Femur (tissue), 1 donor: ENCODE measurements around the gene DDX60.
"Not testable (repeated sequence)": the region's sequence is repeated elsewhere in the genome, so short reads cannot be mapped to it uniquely, and the experiment has no call there.

ENCODE experiments used
- DNase-seq: peaks from one replicate; pipeline ENCODE4 v3.0.0-alpha.2; 2017

Gene DDX60, protein sequence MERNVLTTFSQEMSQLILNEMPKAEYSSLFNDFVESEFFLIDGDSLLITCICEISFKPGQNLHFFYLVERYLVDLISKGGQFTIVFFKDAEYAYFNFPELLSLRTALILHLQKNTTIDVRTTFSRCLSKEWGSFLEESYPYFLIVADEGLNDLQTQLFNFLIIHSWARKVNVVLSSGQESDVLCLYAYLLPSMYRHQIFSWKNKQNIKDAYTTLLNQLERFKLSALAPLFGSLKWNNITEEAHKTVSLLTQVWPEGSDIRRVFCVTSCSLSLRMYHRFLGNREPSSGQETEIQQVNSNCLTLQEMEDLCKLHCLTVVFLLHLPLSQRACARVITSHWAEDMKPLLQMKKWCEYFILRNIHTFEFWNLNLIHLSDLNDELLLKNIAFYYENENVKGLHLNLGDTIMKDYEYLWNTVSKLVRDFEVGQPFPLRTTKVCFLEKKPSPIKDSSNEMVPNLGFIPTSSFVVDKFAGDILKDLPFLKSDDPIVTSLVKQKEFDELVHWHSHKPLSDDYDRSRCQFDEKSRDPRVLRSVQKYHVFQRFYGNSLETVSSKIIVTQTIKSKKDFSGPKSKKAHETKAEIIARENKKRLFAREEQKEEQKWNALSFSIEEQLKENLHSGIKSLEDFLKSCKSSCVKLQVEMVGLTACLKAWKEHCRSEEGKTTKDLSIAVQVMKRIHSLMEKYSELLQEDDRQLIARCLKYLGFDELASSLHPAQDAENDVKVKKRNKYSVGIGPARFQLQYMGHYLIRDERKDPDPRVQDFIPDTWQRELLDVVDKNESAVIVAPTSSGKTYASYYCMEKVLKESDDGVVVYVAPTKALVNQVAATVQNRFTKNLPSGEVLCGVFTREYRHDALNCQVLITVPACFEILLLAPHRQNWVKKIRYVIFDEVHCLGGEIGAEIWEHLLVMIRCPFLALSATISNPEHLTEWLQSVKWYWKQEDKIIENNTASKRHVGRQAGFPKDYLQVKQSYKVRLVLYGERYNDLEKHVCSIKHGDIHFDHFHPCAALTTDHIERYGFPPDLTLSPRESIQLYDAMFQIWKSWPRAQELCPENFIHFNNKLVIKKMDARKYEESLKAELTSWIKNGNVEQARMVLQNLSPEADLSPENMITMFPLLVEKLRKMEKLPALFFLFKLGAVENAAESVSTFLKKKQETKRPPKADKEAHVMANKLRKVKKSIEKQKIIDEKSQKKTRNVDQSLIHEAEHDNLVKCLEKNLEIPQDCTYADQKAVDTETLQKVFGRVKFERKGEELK (N-terminal part only)

DNA sequence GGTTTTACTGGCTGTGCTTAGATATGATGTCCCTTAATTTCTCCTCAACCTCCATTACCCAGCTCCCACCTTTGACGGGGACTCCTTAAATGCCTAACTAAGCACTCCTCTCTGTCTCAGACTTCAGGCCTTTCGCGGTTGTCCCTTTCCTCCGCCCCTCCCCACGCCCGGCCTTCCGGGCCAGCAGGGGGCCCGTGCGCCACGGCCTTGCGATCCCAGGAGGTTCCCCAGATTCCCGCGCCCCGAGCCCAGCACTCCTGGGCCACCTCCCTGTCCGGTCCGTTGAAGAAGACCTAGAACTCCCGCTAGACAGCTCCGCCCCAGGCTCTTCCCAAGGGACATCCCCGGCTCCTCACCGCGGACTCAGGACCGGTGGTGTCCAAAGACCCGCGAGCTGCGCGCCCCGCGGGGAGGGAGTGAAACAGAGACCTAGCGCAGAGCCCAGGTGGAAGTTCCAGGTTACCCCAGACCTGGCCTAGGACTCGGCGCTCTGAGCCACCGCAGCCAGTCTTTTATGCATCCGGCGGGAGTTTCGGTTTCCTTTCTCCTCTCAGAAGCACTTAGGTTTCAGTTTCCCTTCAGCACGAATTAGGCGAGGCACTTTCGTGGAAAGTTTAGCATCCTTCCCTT is at the start of gene DDX60:
Gene DDX60, minus strand, starts transcription at position 487 of the 630 bp plus-strand sequence. CDS start 7,493 bp downstream, outside the sequence.
- DNase-seq, result peak; percentile 81

DNA sequence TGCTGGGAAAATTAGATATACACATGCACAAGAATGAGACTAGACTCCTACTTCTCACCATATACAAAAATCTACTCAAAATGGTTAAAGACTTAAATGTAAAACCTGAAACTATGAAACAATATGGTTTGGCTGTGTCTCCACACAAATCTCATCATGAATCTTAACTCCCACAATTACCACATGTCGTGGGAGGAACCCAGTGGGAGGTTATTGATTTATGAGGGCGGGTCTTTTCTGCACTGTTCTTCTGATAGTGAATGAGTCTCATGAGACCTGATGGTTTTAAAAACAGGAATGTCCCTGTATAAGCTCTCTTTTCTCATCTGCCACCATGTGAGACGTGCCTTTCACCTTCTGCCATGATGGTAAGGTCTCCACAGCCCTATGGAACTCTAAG is 48.5 kb upstream of the DDX60 start:
- DNase-seq, result no peak

DNA sequence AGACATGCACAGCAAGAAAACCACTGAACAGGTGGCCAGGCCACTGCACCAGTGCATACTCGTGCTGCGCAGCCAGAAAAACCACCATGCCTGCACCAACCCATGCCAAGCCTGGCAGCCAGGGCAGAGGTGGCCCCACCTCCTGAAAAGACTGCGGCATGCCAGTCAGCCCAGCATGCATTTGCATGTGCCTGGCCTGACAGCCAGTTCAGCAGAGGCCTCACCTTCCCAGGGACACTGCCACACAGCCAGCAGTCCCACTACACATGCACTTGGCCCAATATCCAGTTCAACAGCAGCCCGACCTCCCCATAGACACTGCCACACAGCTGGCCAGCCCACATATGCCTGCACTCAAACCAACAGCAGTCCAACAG is 43.5 kb upstream of the DDX60 start:
- DNase-seq, result no peak

DNA sequence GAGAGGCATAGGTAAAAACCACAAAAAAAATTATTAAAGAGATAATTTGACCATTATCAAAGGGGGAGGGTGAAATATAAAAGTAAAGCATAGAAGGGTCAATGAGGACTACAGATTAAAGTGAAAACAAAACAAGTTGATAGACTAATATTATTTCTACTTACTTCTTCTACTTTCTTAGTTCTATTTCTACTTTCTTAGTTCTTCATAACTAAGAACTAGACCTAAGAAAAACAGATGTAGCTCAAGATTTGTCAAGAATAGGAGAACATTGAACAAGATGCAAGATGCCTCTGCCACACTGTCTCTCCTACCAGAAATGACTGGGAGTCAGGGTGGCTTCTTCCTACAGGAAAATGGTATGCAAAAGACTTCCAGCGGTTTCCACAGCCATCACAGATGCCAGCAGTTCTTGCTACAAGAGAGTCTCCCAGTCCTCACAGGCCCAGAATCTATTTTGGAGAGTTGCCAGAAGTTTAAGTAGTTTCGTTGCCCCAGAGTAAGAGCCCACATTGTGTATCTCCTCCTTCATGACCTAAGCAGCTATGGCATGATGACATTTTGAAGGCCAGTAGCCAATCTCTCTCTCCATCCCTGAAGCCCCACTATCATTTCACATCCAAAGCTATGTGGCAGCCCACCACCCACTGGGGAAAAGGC is 42.9 kb upstream of the DDX60 start:
- no peak for DNase-seq

DNA sequence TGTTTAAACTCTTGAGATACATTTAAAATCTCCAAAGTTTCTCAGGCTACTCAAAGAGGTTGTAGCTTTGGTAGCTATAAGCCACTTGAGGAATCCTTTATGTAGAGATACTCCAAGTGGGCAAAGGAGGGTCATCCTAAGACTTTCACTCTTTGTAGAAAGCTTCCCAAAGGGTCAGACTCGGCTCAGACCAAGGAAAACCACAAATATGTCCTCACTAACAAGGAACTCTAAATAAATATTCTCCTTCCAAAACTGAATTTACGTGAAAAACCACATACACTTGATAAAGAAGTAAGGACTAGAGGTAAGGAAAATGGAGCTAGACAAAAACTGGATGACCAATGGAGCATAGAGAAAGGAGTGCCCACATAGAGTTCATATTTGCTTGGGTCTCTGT is 41.7 kb upstream of the DDX60 start:
- no peak for DNase-seq

DNA sequence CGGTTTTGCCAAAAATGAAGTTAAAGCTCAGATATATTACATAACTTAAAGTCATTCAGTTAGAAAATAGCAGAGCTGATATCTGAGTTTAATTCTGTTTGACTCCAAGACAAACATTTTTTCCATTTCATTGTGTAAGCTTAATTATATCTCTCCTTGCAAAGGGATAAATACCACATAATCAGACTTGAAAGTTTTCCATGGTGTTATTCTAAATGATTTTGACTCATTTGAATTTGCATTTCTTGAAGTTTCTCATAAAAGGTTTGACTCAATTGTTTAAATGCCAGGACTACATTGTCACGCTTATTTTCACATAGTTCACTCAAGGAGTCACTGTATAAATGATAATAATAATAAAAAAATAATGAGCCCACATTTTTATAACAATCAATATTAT is 39.4 kb upstream of the DDX60 start:
- DNase-seq, result no peak

DNA sequence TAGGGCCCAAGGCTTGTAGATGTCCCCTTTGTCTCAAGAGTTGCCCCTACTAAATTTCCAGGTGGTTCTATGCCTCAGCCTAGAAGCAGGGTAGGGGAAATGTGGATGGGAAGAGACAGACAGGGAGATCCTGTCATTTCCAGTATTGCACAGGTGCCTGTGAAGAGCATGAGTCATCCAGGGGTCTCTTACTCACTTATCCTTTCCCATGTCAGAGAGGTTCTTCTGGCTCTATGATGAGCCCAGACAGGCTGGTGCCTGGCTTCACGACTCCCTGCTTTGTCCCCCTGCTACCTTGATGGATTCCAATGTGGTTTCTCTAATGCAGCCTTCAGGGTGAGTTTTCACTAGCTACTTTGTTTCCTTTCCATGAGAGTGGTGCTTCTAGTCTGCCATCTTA is 35.2 kb upstream of the DDX60 start:
- no peak for DNase-seq

DNA sequence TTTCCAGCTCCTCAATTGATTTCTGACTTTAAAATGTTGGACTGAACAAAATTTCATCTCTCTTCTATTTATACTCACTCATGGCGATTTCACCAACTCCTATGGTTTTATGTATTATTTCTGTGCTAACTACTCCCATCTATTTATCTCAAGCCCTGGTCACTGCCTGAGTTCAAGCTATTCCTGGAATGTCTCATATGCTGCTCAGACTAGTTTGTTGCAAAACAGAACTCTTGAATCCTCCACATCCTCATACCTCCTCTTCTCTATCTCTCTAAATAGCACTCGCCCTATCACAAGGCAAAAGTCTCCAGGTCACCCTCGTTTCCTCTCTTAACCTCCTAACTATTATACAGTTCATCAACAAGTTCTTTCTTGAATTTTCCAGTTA is 19.0 kb upstream of the DDX60 start:
- no peak for DNase-seq

DNA sequence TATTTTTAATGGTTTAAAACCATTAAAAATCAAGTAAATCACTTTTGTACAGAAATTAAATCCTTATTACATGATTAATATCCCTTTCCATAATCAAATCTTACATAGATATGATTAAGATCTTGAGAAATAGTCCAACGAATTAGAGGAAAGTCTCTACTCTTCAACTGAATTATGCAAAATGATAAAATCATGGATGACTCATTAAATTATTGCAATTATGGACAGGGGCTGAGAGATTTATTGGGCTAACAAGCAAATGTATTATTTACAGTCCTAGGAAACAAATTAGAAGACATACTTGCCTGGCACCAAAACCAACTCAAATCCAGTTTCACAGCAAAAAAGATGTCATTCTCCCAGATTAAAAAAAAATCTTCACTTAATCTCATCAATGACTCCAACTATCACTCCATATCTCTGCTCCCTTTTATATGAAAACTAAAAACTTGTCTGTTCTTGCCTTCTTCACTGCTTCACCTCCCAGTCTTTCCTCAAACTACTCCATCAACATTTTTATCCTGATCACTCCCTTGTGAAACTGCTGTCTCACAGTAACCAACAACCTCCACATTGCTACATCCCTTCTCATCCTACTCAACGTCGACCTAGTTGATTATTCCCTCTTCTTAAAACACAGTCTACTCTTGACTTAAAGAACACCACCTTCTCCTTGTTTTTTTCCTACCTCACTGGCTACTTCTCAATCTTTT is 18.4 kb upstream of the DDX60 start:
- DNase-seq, result no peak

DNA sequence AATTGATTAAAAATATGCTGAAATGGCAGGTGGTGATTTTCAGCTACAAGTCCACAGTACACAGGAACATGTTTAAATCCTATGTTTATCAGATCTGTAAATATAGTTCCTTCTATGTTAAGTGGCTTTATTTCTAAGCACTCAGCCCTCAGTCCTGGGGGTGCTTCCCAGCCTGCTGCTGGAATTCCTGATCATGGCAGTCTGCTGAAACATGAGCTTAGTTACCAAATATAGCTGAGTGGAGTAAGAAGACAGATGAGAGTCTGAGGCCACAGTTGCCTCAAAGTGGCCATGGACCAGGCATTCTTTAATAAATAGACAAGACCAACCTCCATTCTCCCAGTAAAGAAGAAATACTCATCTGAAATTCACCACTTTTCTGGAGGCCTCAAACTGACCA is 17.1 kb upstream of the DDX60 start:
- DNase-seq, result peak; percentile 26

DNA sequence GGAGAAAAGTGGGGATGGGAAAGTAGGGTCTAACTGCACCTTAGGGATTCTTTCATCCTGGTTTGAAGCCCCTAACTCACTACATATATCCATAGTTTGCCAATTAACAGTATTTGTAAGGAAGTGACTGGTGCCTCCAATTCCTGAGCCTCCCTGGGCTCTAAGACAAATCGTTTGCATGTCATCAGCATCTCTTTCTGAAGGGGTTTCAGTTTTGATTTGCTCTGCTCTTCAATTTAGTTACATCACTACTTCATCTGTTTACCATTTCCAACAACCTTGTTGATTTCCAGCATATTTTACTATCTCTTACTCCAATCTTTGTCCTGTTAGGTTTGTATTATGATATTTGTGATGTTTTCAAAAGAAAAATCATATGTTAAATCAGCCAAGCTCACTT is 15.5 kb upstream of the DDX60 start:
- no peak for DNase-seq

DNA sequence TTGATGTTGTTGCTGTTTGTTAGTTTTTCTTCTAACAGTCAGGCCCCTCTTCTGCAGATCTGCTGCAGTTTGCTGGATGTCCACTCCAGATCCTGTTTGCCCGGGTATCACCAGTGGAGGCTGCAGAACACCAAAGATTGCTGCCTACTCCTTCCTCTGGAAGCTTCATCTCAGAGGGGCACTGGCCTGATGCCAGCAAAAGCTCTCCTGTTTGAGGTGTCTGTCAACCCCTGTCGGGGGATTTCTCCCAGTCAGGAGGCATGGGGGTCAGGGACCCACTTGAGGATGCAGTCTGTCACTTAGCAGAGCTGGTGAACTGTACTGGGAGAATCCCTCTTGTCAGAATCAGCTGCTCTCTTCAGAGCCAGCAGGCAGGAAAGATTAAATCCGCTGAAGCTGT is 12.0 kb upstream of the DDX60 start:
- not testable (repeated sequence) for DNase-seq

DNA sequence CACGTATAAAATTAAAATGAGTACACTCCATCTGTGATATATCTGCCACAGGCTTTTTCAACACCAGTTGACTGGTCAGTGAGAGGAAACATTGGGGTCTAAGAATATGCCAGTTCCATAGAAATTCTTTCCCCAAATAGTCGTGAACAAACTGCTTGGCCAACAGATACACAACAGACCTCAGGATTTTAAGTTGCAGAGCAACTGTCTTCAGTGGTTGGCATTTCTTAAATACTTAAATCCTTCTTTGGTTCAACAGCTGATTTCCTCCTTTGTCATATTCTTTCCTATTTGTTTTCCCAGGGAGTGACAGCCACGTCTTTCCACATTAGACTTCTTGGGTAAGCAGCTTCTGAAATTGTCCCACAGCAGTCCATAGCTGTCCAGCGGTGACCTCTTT is 7.0 kb upstream of the DDX60 start:
- no peak for DNase-seq

DNA sequence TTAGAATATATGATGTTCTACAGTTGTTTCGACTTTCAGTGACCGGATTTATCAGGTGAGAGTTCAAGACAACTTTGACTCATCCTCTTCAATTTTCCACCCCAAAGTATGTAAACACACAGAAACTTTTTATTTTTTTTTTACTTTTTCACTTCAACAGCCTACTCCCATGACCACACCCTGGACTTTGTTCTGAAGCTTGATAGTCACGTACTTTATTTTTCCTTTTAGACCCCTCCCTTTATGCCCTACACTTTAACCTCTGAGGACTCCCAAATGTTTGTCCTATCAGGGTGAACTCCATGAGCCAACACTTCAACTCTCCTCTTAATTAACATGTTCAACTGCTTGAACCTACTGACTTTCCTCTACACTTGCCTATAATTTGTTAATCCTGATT is 2.5 kb upstream of the DDX60 start:
- DNase-seq, result no peak

DNA sequence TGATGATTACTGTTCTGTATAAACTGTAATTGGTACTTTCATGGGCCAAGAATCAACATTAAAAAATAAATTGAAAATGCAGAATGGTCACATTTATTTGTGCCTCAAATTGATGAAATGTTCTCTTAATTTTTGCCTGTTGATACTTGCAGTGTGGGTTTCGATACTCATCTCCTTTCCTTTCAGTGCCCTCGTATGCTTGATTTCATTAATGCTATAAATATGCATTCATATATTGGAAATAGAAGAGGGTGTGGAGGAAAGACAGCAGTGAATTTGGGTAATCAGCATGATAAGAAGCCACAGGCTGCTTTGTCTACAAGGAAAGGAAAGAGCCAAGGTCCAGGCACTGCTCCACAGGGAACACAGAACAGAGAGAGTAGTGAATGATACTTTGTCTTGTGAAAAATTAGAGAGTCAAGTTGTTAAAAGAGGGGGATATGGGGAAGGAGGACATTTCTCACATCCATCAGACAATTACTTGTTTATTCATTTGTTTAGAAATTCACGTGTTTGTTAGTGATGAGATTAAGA is 1.0 kb upstream of the DDX60 start:
- DNase-seq, result no peak

DNA sequence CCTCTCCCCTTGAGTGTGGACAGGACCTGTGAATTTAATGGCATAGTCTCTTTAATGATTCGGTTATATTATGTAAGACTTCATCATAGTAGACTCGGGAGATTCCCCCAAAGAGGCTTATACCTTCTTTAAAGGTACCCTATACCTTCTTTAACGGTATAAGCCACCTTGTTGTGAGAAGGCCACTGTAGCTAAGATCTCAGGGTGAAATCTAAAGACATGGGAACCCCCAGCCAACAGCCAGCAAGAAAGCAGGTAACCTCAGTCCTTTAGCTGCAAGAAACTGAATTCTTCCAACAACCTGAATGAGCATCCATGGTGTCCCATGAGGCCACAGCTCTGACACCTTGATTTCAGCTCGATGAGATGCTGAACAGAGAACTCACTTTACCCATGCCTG is 931 bp downstream of the DDX60 start:
- no peak for DNase-seq

DNA sequence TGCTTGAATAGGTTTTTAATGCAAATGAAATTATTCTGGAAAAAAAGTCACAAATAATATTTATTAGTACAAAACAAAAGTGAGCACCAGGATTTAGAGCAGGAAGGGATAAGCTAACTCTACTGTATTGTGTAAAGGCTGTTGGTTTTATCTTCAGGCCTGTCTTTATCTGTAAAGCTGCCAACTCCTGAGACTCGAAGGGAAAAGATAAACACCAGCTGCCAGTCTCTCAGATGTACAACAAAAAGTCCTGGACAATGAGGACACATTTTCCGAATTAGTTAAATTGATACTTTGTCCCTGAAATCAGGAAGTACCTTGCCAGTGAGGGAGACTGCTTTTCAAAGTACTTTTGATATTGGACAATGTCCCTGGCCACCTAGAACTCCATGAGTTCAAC is 8.8 kb downstream of the DDX60 start:
- no peak for DNase-seq

DNA sequence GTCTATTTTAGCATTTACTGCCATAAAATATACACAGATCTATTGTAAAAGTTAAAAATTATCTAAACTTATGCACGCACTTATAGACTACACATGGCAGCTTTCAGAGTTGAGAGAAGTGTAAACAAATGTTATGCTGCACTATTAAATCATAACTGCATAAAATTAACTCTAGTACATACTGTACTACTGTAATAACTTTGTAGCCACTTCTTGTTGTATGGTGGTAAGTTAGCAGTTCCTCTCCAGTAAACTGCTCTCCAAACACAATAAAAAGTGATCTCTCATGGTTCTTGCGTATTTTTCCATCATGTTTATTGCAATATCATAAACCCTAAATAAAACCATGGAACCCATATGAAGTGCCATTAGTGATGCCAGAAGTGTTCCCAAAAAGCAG is 9.6 kb downstream of the DDX60 start:
- DNase-seq, result no peak

DNA sequence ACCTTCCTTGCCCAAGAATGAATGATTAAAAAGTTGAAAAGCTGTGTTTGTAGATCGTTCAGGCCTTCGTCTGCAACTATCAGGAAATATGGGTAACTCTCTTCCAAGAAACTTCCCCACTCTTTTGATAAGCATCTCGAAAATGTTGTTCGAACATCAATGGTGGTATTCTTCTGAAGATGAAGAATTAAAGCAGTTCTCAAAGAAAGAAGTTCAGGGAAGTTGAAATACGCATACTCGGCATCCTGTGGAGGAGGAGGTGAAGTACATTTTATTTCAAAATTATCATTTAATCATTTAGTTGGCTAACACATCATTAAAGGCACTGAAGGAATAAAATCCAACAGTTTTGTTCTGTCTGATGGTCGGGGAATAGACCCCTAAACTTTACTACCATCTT is 12.1 kb downstream of the DDX60 start:
- no peak for DNase-seq

DNA sequence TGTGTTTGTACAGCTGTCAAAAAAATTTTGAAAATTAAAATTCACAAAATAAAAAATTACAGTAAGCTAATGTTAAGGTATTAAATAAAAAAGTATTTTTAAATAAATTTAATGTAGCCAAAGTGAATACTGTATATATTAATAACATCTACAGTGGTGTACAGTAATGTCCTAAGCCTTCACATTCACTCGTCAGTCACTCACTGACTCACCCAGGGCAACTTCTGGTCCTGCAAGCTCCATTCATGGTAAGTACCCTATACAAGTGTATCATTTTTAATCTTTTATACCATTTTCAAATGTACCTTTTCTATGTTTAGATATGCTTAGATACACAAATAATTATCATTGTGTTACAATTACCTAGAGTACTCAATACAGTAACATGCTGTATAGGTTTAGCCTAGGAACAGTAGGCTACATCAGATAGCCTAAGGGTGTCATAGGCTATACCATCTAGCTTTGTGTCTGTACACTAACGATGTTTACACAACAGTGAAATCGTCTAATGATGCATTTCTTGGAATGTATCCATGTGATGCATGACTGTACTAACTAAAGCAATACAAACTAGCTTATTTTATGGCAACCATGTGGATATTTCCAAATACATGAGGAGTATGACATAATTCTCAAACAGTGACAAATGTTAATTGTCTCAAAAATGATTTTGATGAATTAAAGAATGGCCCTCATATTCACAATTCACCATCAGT is 13.7 kb downstream of the DDX60 start:
- no peak for DNase-seq

DNA sequence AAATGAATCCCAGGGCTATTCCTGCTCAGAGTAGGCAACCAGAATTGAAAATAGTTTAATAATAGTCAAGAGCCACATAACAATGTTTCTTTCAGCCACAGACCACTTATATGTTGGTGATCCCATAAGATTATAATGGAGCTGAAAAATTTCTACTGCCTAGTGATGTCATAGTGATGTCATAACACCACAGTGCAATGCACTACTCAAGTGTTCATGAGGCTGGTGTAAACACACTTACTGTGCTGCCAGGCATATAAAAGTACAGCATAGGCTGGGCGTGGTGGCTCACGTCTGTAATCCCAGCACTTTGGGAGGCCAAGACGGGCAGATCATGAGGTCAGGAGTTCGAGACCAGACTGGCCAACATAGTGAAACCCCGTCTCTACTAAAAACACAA is 15.1 kb downstream of the DDX60 start:
- DNase-seq, result not testable (repeated sequence)
